Activated T-cell treated with anti-CD3 and anti-CD28 coated beads for 1 hour (primary cell): ENCODE results near the gene CD55.

Experiments used
- DNase-seq: peaks from one replicate; pipeline ENCODE4 v3.0.0-alpha.2; 2020; ENCODE audit warnings: low read depth

The CD55 gene

DNA sequence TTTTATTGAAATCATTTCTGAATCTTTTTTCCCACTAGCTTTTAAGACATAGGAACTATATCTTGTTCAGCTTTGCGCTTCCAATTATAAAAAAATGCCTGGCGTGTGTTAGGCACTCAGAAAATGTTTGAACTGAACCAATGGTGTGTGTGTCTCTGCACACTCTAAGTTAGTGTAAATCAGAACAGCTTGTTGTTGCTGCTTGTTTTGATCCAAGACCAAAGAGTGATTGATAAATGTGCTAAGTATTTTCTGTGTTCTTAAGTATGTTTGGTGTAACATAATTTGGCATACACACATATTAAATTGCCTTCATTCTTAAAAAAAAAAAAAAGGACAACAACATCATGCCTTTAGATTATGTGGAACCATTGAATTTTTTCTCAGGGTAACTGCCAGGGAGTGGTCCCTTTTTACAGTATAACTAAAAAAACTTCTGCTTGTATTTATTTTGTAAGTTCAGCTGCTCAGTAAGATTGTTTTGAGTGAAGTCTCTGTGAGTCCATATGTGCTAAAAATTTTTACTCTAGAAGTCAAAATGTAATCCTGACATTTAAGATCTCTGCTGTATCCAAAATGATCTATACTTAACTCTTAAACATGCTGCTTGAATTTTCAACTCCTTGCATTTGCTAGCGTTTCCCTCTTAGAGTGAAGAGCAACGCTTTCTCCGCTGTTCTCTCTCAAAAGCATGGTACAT lies 8.7 kb downstream of the CD55 start:
- DNase-seq, result no peak

- DNase-seq, result no peak
These were observed 10.2 kb downstream of the CD55 start for GRCh38 chr1:207331354-207332313.

- no peak for DNase-seq
These were observed 11.6 kb downstream of the CD55 start for GRCh38 chr1:207333009-207333600.

GRCh38 chr1:207333620-207334019 lies 12.1 kb downstream of the CD55 start:
- DNase-seq, result no peak

DNA sequence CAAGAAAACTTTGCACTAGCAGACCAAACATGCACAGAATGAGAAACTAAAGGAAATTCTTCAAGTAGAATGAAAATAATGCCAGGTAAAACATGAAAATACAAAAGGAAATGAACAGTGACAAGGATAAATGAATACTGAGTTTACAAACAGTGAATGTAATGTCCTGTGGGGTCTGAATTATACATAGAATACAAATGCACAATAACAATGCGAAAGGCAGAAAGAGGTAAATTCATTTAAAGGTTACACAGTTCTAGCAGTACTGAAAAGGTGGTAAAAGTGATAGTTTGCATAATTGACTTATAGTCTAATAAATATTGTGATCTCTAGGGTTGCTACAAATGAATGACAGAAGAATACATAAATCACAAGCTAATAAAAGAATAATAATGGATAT lies 12.9 kb downstream of the CD55 start:
- DNase-seq, result no peak

DNA sequence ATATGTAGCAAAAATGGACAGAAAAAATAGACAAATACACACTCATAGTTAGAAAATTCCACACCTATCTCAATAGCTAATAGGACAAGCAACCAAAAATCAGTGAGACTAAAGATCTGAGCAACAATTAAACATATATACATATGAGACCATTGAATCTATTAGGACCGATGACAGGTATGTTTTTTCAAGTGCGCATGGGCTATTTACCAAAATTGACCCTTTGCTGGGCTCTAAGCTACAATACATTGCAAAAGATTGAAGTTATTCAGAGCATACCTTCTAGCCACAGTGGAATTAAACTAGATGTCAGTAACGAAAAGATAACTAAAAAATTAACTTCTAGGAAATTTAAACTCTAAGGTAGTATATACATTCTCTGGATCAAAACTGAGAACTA lies 13.7 kb downstream of the CD55 start:
- DNase-seq, result no peak

GRCh38 chr1:207335695-207336363 lies 14.4 kb downstream of the CD55 start:
- no peak for DNase-seq

DNA sequence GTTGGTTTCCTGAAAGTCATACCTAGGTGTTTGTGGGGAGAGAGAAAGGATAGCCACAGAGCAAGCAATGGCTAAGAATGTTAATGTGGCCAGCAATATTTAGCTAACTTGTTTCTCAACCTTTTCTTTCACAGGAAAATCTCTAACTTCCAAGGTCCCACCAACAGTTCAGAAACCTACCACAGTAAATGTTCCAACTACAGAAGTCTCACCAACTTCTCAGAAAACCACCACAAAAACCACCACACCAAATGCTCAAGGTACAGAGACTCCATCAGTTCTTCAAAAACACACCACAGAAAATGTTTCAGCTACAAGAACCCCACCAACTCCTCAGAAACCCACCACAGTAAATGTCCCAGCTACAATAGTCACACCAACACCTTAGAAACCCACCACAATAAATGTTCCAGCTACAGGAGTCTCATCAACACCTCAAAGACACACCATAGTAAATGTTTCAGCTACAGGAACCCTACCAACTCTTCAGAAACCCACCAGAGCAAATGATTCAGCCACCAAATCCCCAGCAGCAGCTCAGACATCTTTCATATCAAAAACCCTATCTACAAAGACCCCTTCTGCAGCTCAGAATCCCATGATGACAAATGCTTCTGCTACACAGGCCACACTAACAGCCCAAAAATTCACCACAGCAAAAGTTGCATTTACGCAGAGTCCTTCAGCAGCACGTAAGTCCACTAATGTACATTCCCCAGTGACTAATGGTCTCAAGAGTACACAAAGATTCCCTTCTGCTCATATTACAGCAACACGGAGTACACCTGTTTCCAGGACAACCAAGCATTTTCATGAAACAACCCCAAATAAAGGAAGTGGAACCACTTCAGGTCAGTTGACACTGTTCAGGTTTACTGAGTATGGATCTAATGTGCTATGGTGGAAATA lies 15.3 kb downstream of the CD55 start:
- no peak for DNase-seq

DNA sequence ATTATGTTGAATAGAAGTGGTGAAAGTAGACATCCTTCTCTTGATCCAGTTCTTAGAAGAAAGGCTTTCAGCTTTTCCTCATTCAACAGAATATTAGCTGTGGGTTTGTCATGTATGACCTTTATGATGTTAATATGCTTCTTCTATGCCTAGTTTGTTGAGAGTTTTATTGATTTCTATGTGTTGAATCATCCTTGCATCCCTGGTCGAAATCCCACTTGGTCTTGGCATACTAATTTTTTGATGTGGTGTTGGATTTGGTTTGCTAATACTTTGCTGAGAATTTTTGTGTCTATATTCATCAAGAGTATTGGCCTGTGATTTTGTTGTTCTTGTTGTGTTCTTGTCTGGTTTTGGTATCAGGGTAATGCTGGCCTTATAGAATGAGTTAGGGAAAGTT lies 20.9 kb downstream of the CD55 start:
- no peak for DNase-seq

DNA sequence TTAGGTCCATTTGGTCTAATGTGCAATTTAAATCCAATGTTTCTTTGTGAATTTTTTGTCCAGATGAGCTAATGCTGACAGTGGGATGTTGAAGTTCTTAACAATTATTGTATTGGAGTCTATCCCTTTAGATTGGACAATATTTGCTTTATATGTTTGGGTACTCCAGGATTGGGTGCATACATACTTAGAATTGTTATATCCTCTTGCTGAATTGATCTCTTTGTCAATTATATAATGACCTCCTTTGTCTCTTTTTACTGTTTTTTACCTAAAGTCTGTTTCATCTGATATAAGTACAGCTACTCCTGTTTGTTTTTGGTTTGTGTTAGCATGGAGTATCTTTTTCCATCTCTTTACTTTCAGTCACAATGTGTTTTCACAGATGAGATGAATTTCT lies 22.2 kb downstream of the CD55 start:
- no peak for DNase-seq

GRCh38 chr1:207344221-207344620 lies 22.7 kb downstream of the CD55 start:
- DNase-seq, result no peak

DNA sequence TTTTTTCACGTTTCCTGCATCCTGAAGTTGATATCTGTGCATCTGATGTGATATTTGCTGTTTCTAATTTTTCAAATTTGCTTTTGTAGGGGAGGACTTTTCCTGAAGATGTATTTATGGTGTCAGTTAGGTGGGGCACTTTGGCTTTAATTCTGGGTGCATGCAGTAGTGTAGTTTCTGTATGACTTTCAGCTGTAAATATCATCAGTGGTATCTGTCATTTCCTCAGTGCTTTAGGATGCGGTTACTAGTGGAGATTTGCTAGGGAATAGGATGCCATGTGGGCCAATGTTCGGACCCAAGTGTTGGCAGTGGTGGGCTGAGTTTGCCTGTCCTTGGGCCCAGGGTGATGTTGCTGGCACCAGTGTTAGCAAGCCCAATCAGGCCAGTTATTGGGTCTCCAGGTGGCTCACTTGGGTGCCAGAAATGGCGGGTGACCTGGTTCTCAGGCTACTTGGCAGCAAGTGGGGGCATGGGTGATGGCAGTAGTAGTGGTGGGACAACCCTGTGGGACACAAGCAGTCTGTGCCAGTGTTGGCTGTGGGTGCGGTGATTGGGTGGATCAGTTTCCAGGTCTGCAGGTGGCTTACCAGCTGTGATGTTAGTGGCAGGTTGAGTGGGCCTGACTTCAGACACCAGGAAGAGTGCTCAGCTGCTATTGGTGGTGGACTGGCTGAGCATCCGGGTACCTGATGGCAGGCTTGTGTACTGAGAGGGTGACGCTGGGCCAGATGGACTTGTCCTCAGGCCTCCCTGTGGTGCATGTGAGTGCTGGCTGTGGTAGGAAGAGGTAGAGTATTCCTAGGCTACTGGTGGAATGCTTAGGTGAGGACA lies 24.4 kb downstream of the CD55 start:
- no peak for DNase-seq

GRCh38 chr1:207346513-207346912 lies 25.0 kb downstream of the CD55 start:
- DNase-seq, result no peak

DNA sequence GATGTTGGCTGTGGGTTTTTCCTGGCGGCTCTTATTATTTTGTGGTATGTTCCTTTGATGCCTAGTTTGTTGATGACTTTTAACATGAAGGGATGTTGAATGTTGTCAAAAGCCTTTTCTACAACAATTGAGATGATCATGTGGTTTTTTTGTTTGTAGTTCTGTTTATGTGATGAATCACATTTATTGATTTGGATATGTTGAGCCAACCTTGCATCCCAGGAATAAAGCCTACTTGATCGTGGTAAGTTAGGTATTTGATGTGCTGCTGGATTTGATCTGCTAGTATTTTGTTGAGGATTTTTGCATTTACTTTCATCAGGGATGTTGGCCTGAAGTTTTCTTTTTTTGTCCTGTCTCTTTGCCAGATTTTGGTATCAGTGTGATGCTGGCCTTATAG lies 28.5 kb downstream of the CD55 start:
- no peak for DNase-seq

DNA sequence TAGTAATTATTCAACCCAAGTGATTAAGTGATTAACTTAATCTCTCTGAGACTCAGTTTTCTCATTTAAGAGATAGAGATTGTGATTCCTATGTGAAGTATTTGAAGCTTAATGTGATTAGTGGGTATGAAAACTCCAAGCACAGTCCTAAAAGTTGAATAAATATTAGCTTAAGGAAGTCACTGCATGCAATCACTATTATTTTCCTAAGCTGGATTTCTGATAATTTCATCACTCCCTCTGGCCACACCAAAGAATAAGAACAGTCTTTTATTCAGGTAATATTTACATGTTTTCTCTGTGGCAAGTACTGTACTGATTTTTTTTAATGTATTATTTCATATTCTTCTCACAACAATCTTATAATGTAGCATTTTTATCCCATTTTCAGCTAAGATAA lies 31.1 kb downstream of the CD55 start:
- DNase-seq, result no peak

DNA sequence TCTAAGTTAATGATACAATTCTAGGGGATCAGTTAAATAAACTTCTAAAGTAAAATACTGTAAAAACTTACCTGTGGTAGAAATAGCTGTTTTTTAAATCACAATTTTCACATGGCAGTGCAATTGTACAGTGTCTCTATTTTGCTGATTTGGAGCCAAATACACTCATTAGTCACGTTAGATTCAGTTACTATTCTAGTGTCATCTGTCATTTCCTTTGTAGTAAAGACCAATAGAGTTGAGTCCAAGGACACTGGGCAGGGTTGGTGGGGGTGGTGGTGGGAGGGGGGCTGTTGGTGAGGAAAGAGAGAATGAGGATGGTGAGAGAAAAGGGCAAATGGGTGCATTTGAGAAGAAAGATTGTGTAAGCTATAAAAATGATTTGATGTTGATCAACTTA lies 33.6 kb downstream of the CD55 start:
- DNase-seq, result no peak

DNA sequence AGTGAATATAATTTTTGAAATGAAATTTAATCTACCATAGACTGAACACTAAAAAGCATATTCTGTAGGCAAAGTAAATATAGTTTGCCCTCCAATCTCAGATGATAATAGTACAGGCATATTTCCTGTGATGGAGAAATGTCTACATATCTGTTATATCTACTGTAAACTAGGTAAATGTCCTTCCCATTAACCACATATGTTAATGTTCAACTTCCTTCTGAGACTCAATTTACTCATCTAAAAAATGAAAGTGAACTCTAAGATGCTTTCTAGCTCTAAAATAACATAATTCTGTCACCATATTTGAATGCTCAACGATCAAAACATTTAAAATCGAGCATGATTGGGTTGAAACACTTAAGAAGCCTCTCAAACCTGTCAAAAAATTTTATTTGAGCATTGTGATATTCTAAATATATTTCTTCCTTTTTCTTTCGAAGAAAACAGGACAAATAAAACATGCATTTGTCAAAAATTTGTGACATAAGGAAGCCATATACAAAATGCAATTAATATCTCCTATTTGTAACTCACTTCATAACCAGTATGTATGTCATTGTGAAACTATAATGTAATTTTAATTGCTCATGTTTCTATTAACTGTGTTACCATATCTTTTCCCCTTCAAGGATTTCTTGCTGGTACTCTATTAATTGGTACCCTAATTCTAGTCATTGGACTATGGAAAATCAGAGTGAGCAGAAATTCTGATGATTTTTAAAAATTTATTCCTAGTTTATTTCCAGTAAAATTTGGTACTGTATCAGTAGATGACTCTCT lies 34.2 kb downstream of the CD55 start:
- no peak for DNase-seq

DNA sequence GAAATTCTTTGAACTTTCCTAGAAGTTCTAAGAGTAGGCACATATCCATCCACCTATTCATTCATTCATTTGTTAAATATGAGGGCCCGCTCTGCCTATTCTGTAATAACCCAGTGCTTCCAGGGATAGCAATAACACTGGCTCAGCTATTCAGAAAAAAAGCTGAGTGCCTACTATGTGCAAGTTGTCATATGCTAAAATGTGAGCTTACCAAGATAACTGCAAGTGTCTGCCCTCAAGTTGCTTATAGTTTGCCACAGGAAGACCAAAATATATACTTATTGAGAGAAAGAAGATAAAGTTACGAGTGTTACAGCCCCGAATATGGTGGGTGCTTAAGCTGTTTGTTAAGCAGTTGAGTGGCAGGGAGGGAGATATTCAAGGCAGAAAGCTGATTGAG lies 39.6 kb downstream of the CD55 start:
- no peak for DNase-seq

DNA sequence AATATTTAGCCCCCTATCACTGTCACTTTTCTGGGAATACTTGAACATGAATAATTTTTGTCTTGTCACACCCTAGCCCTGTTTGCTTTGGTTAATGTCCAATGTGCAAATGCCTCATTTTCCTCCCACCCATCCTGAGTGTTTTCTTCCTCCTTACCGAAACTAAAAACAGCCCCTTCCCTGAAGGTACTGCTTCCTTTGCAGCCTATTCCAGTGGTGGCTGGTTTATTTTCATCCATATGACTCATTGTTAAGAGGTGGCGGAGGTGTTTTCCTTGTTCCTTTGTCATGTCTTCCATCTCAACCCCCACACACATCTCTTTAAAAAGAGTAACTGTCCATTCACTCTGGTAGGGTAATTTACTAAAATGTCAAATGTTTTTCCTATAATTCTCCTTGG lies 40.4 kb downstream of the CD55 start:
- no peak for DNase-seq
